Body of pancreas (tissue), 4 donors: ENCODE results near the gene HUWE1. TPM values are rescaled to one million over a fixed set of nuclear protein-coding genes. Genes with fewer than 3 reads are reported as not detected.

Experiments used
- ATAC-seq: fragments of 150-250 bp; one replicate; pipeline ENCODE4 v1.9.1; 2016
- DNase-seq, 4 donors: peaks; one replicate each; pipeline ENCODE4 v3.0.0-alpha.2; 2019
- H3K27ac ChIP-seq, 4 donors: fragments of 200-600 bp; sonication (generic); 1 replicate in 3 of 4; 2 replicates in 1 of 4; pipeline versions ENCODE4 v1.5.1 to v1.6.1; 2016 to 2019; ENCODE audit warnings: mild to moderate bottlenecking in 1 of 4, mixed read lengths in 1 of 4, moderate library complexity in 1 of 4
- H3K27me3 ChIP-seq, 2 donors: fragments of 200-600 bp; sonication (generic); one replicate each; pipeline ENCODE4 v1.6.0; 2016; ENCODE audit warnings: mild to moderate bottlenecking in 1 of 2
- H3K36me3 ChIP-seq, 2 donors: fragments of 200-600 bp; sonication (generic); replicated peaks in 1 of 2; 2 replicates each; pipeline ENCODE4 v1.5.1; 2016; ENCODE audit warnings: low read depth in 2 of 2; ENCODE audit not compliant: insufficient read depth in 1 of 2
- H3K4me1 ChIP-seq: fragments of 200-600 bp; sonication (generic); one replicate; pipeline ENCODE4 v1.6.0; 2016
- H3K4me3 ChIP-seq, 2 donors: fragments of 200-600 bp; sonication (generic); 1 replicate in 1 of 2; 2 replicates in 1 of 2; pipeline ENCODE4 v1.5.1; 2016 to 2019
- H3K9me3 ChIP-seq, 3 donors: fragments of 200-600 bp; sonication (generic); 1 replicate in 2 of 3; 2 replicates in 1 of 3; pipeline ENCODE4 v1.5.1; 2016
- CTCF ChIP-seq, 7 experiments: fragments of 450-650 bp in 4 of 7; fragments of 200-600 bp in 3 of 7; sonication (generic) in 3 of 7; IDR thresholded peaks; one replicate each; pipeline ENCODE4 v1.5.1; 2016 to 2019; ENCODE audit warnings: antibody characterized with exemption in 7 of 7
- POLR2A ChIP-seq, 3 donors: fragments of 450-650 bp; IDR thresholded peaks; one replicate each; pipeline ENCODE4 v1.6.1; 2016; ENCODE audit warnings: antibody characterized with exemption in 3 of 3, mild to moderate bottlenecking in 2 of 3
- WGBS, 2 donors: methylation state at CpG; one replicate each; pipeline ENCODE4 v1.1.5; 2017; 5-methylcytosine and 5-hydroxymethylcytosine counted together
- intact Hi-C: fragments of 100-400 bp; cut with DNase I; formaldehyde crosslinking; loops from one replicate; pipeline ENCODE4 v1.15.1; 2023
- total RNA-seq, 2 donors: library from RNA; depleted of rRNA; stranded (reverse); fragments of >200 nt; gene quantifications; one replicate each; pipeline ENCODE4 v1.1.0, GENCODE V29; 2016

Gene HUWE1
- total RNA-seq, 2 donors from 2014 or later: 67.2 to 102 TPM

GRCh38 chrX:53606456-53606855 is 80.1 kb downstream of the HUWE1 start:
- intact Hi-C loops: no loop called here
- TF ChIP-seq CTCF (IDR thresholded peaks at IDR 0.05): no peak
- TF ChIP-seq POLR2A (IDR thresholded peaks at IDR 0.05): no peak
- H3K27ac ChIP-seq: no peak overlapping the region
- no peaks in the 10 kb centered on the region for H3K27me3 ChIP-seq
- no peaks in the 10 kb centered on the region for H3K4me1 ChIP-seq
- H3K9me3 ChIP-seq: no peaks in the 10 kb centered on the region
- no peak for ATAC-seq
- 82 to 91% methylated on average over 2 of the region's 2 CpGs for WGBS, 2 donors
- no peak for DNase-seq
- peaks cover 0 to 8% of the 10 kb centered on the region in 2 donors for H3K36me3 ChIP-seq
- no peak overlapping the region for H3K4me3 ChIP-seq

- TF ChIP-seq POLR2A (IDR thresholded peaks at IDR 0.05) (no peak), CTCF (IDR thresholded peaks at IDR 0.05) (no peak)
- intact Hi-C loops: no loop called here
- Histone ChIP-seq H3K27ac (no peak overlapping the region), H3K27me3 (no peaks in the 10 kb centered on the region), H3K9me3 (no peaks in the 10 kb centered on the region), H3K4me1 (no peaks in the 10 kb centered on the region), H3K4me3 (no peak overlapping the region), H3K36me3 (peaks cover 0 to 8% of the 10 kb centered on the region in 2 donors)
- WGBS, 2 donors: 47 to 65% methylated on average over 4 of the region's 4 CpGs
- ATAC-seq (no peak), DNase-seq (no peak)
Measured at GRCh38 chrX:53605004-53605403, 81.5 kb downstream of the HUWE1 start.

- H3K4me1 ChIP-seq: no peaks in the 10 kb centered on the region
- no peak overlapping the region for H3K27ac ChIP-seq
- no peaks in the 10 kb centered on the region for H3K9me3 ChIP-seq
- intact Hi-C loops: no loop called here
- 69 to 79% methylated on average over 2 of the region's 2 CpGs for WGBS, 2 donors
- TF ChIP-seq POLR2A (IDR thresholded peaks at IDR 0.05) (no peak), CTCF (IDR thresholded peaks at IDR 0.05) (no peak)
- H3K36me3 ChIP-seq: peaks cover 0 to 11% of the 10 kb centered on the region in 2 donors
- no peak for DNase-seq
- no peak for ATAC-seq
- H3K4me3 ChIP-seq: no peak overlapping the region
- no peaks in the 10 kb centered on the region for H3K27me3 ChIP-seq
Measured at GRCh38 chrX:53599781-53600396, 86.6 kb downstream of the HUWE1 start.

GRCh38 chrX:53598169-53598568 is 88.3 kb downstream of the HUWE1 start:
- Histone ChIP-seq H3K9me3 (no peaks in the 10 kb centered on the region), H3K4me3 (no peak overlapping the region), H3K36me3 (peaks cover 0 to 7% of the 10 kb centered on the region in 2 donors), H3K4me1 (no peaks in the 10 kb centered on the region), H3K27ac (no peak overlapping the region), H3K27me3 (no peaks in the 10 kb centered on the region)
- intact Hi-C loops: no loop called here
- 65 to 82% methylated on average over 2 of the region's 2 CpGs for WGBS, 2 donors
- no peak for DNase-seq
- no peak for ATAC-seq
- TF ChIP-seq POLR2A (IDR thresholded peaks at IDR 0.05): no peak
- no peak for TF ChIP-seq CTCF (IDR thresholded peaks at IDR 0.05)

GRCh38 chrX:53595266-53595810 is 91.2 kb downstream of the HUWE1 start:
- Histone ChIP-seq H3K27ac (no peak overlapping the region), H3K9me3 (no peaks in the 10 kb centered on the region), H3K36me3 (peaks cover 0 to 16% of the 10 kb centered on the region in 2 donors), H3K27me3 (no peaks in the 10 kb centered on the region), H3K4me3 (no peak overlapping the region), H3K4me1 (no peaks in the 10 kb centered on the region)
- intact Hi-C loops: no loop called here
- TF ChIP-seq POLR2A (IDR thresholded peaks at IDR 0.05): no peak
- TF ChIP-seq CTCF (IDR thresholded peaks at IDR 0.05): no peak
- DNase-seq (no peak), ATAC-seq (no peak)
- WGBS, 2 donors: 84 to 88% methylated on average over 5 to 7 of the region's 7 CpGs
